B cell (primary cell): ENCODE results near the gene THAP11. TPM values are rescaled to one million over a fixed set of nuclear protein-coding genes. Genes with fewer than 3 reads are reported as not detected.

Experiments
- ATAC-seq: fragments of 200-7000 bp; cut with Tn5 transposase; one replicate; pipeline ENCODE4 v1.10.0; 2021; ENCODE audit warnings: low read depth, mild to moderate bottlenecking, moderate number of reproducible peaks, moderate library complexity
- CTCF ChIA-PET: fragments of 350-600 bp; sonication (Branson Sonifier 250); formaldehyde crosslinking; loops from one replicate; lab custom pipeline; 2021; ENCODE audit warnings: antibody characterized with exemption, inconsistent platforms; lab: Charles Lee
- POLR2A ChIA-PET: fragments of 350-600 bp; sonication (Branson Sonifier 250); formaldehyde crosslinking; loops from one replicate; lab custom pipeline; 2021; ENCODE audit warnings: antibody characterized with exemption; lab: Charles Lee
- DNase-seq: peaks from one replicate; pipeline ENCODE4 v3.0.0; 2013
- H2AFZ ChIP-seq: 2 replicates; pipeline ENCODE4 v1.6.1; 2012; ENCODE audit warnings: mild to moderate bottlenecking, low read depth, low read length; ENCODE audit not compliant: insufficient read depth, poor library complexity, severe bottlenecking
- H3K27ac ChIP-seq, 2 donors: 1 replicate in 1 of 2; 2 replicates in 1 of 2; pipeline ENCODE4 v1.5.1; 2012 to 2013; ENCODE audit warnings: low read length in 2 of 2, mild to moderate bottlenecking in 2 of 2, moderate library complexity in 1 of 2
- H3K27me3 ChIP-seq, 4 experiments: fragments of 200-600 bp in 1 of 4; sonication (generic) in 1 of 4; replicated peaks in 1 of 4; 1 replicate in 2 of 4; 2 replicates in 2 of 4; pipeline versions ENCODE4 v1.6.1 to v1.7.0; 2013 to 2016; ENCODE audit warnings: low read length in 3 of 4, mild to moderate bottlenecking in 2 of 4, mixed read lengths in 1 of 4, moderate library complexity in 1 of 4; ENCODE audit not compliant: insufficient read depth in 4 of 4, control insufficient read depth in 3 of 4; ENCODE audit errors: control extremely low read depth in 1 of 4
- H3K36me3 ChIP-seq, 2 experiments: replicated peaks in 1 of 2; 1 replicate in 1 of 2; 2 replicates in 1 of 2; pipeline versions ENCODE4 v1.6.1 to v1.7.1; 2013; ENCODE audit warnings: low read length in 1 of 2; ENCODE audit not compliant: insufficient read depth in 2 of 2, control insufficient read depth in 1 of 2; ENCODE audit errors: control extremely low read depth in 1 of 2, extremely low read depth in 1 of 2
- H3K4me1 ChIP-seq, 2 donors: fragments of 200-600 bp in 1 of 2; sonication (generic) in 1 of 2; 1 replicate in 1 of 2; 2 replicates in 1 of 2; pipeline versions ENCODE4 v1.5.1 to v1.6.1; 2013 to 2017; ENCODE audit warnings: low read length in 2 of 2; ENCODE audit not compliant: control insufficient read depth in 2 of 2, insufficient read depth in 2 of 2
- H3K4me2 ChIP-seq: replicated peaks from 2 replicates; pipeline ENCODE3; 2012; ENCODE audit warnings: mild to moderate bottlenecking, low read depth, low read length; ENCODE audit not compliant: poor library complexity, severe bottlenecking
- H3K4me3 ChIP-seq, 5 experiments: fragments of 200-600 bp in 1 of 5; sonication (generic) in 1 of 5; 1 replicate in 3 of 5; 2 replicates in 2 of 5; pipeline versions ENCODE4 v1.5.1 to v1.7.0; 2011 to 2016; ENCODE audit warnings: low read length in 4 of 5, mild to moderate bottlenecking in 4 of 5, low read depth in 2 of 5, control low read depth in 1 of 5, moderate library complexity in 1 of 5; ENCODE audit not compliant: insufficient read depth in 1 of 5; ENCODE audit errors: control extremely low read depth in 1 of 5, extremely low read depth in 1 of 5
- H3K79me2 ChIP-seq: fragments of 200-600 bp; sonication (generic); one replicate; pipeline ENCODE4 v1.6.0; 2016; ENCODE audit warnings: low read length; ENCODE audit not compliant: control insufficient read depth, insufficient read depth
- H3K9ac ChIP-seq: fragments of 200-600 bp; sonication (generic); 2 replicates; pipeline ENCODE4 v1.6.1; 2017; ENCODE audit warnings: mild to moderate bottlenecking, low read length, moderate library complexity
- H3K9me3 ChIP-seq, 3 donors: one replicate each; pipeline versions ENCODE4 v1.6.1 to v1.7.1; 2013; ENCODE audit warnings: low read length in 2 of 3; ENCODE audit not compliant: control insufficient read depth in 2 of 3, insufficient read depth in 1 of 3; ENCODE audit errors: control extremely low read depth in 1 of 3
- H4K20me1 ChIP-seq: 2 replicates; pipeline ENCODE4 v1.6.0; 2012; ENCODE audit warnings: mild to moderate bottlenecking, low read length; ENCODE audit not compliant: insufficient read depth, control insufficient read depth, poor library complexity, severe bottlenecking
- H3K27ac Mint-ChIP-seq: one replicate; pipeline ENCODE4 v1.8.0; 2021; ENCODE audit warnings: mixed read lengths
- H3K27me3 Mint-ChIP-seq: one replicate; pipeline ENCODE4 v1.8.0; 2021; ENCODE audit warnings: mixed read lengths
- H3K4me1 Mint-ChIP-seq: one replicate; pipeline ENCODE4 v1.8.0; 2021; ENCODE audit warnings: mixed read lengths
- H3K4me3 Mint-ChIP-seq: one replicate; pipeline ENCODE4 v1.8.0; 2021; ENCODE audit warnings: mixed read lengths
- H3K9me3 Mint-ChIP-seq: one replicate; pipeline ENCODE4 v1.8.0; 2022; ENCODE audit warnings: mixed read lengths; ENCODE audit not compliant: insufficient read depth
- EZH2 ChIP-seq: IDR thresholded peaks from 2 replicates; pipeline ENCODE4 v1.6.1; 2012; ENCODE audit warnings: borderline replicate concordance, low read depth, mild to moderate bottlenecking, moderate library complexity, low read length; ENCODE audit not compliant: insufficient read depth, poor library complexity, severe bottlenecking
- WGBS: methylation state at CpG from one replicate; pipeline ENCODE4 v1.1.5; 2013; ENCODE audit warnings: missing lambda C conversion rate; ENCODE audit not compliant: insufficient coverage; 5-methylcytosine and 5-hydroxymethylcytosine counted together
- intact Hi-C: fragments of 100-400 bp; cut with micrococcal nuclease; formaldehyde crosslinking; loops from one replicate; pipeline ENCODE4 v1.10.0; 2022
- polyA plus RNA-seq: library from polyadenylated mRNA; depleted of rRNA; stranded (reverse); fragments of >200 nt; gene quantifications from 2 replicates; pipeline ENCODE4 v1.2.3, GENCODE V29; 2012
- total RNA-seq, 2 donors: library from RNA; stranded (reverse); fragments of 120-200 nt in 1 of 2; gene quantifications; 1 replicate in 1 of 2; 2 replicates in 1 of 2; pipeline versions ENCODE4 v1.2.3 to v1.2.4, GENCODE V29; 2013 to 2022
- TF ChIP-seq, protein P1 (sequence below): fragments of 200-600 bp; IDR thresholded peaks from one replicate; pipeline ENCODE4 v1.8.0; 2022; ENCODE audit warnings: antibody characterized with exemption, mild to moderate bottlenecking

THAP11 gene
- total and polyA plus RNA-seq, 2 donors (not counting 1 experiment from before 2014, with no cell fraction given): 24.4 to 42.7 TPM

DNA sequence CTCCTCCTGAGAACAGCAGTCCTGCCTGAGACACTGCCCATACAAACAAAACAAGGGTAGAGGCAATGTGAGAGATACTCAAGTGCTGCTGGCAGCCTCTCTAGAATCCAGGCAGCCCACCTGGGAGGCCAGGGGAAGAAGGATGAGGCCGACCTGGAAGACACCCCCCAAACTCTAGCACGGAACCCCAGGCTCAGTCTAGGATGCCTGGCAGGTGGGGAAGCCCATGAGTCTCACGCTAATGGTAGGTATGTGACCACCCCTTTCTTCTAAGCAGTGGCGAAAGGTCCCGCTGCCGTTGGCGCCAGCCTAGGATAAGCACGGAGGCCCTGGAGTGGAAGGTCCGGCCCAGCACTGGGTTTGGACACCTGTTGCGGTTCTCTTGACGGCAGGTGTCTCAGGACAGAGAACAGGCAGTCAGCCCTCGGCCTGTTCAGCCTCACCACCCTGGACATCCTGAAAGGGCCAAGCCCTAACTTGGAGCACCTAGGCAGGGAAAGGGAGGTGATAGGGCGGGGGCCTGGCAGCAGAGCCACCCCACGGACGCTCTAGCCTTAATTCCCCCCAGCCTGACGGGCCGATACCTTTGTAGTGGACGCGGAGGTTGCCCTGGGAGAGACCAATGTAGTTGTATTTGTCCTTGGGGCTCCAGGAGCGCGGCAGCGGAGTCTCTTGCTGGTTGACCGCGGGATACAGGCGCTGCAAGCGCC, 36.2 kb upstream of the THAP11 start:
- peaks cover 15% of the 10 kb centered on the region for H4K20me1 ChIP-seq

More for the DNA sequence above, 36.2 kb upstream of the THAP11 start:
- CTCF ChIA-PET: interaction anchor here (1.0 to 2.7 kb wide), 7 partner anchors 9 to 259 kb away, joined by 3 to 48 read pairs (median 5); partner anchors contain the start of gene GFOD2
- H3K9me3 ChIP-seq: peaks cover 0 to 2% (median 0%) of the 10 kb centered on the region in 3 donors
- H3K27me3 ChIP-seq: no peaks in the 10 kb centered on the region
- WGBS: under 1% methylated on average over 26 of the region's 26 CpGs
- intact Hi-C loops: loop anchor here (1.0 to 10.0 kb wide), 13 partner anchors 10 to 431 kb away; partner anchors contain the start of genes AGRP, ATP6V0D1, C16orf86 and CTCF
- peak overlapping the region; percentile 97 for H3K4me3 Mint-ChIP-seq
- ATAC-seq (no peak), DNase-seq (no peak)
- TF ChIP-seq, protein P1, sequence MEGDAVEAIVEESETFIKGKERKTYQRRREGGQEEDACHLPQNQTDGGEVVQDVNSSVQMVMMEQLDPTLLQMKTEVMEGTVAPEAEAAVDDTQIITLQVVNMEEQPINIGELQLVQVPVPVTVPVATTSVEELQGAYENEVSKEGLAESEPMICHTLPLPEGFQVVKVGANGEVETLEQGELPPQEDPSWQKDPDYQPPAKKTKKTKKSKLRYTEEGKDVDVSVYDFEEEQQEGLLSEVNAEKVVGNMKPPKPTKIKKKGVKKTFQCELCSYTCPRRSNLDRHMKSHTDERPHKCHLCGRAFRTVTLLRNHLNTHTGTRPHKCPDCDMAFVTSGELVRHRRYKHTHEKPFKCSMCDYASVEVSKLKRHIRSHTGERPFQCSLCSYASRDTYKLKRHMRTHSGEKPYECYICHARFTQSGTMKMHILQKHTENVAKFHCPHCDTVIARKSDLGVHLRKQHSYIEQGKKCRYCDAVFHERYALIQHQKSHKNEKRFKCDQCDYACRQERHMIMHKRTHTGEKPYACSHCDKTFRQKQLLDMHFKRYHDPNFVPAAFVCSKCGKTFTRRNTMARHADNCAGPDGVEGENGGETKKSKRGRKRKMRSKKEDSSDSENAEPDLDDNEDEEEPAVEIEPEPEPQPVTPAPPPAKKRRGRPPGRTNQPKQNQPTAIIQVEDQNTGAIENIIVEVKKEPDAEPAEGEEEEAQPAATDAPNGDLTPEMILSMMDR: no peak
- TF ChIP-seq EZH2: no peak
- peak overlapping the region; percentile 84 for H3K27ac Mint-ChIP-seq
- H3K4me3 ChIP-seq: peak overlapping the region; percentile 56 to 99 (median 92)
- peaks cover 4 to 8% of the 10 kb centered on the region in 2 experiments for H3K36me3 ChIP-seq
- peak overlapping the region; percentile 86 for H3K9ac ChIP-seq
- H3K4me1 Mint-ChIP-seq: peaks cover 52% of the 10 kb centered on the region
- peak overlapping the region; percentile 90 for H2AFZ ChIP-seq
- no peaks in the 10 kb centered on the region for H3K27me3 Mint-ChIP-seq
- peaks cover 59% of the 10 kb centered on the region for H3K79me2 ChIP-seq
- peak overlapping the region; percentile 92 for H3K4me2 ChIP-seq
- H3K9me3 Mint-ChIP-seq: no peaks in the 10 kb centered on the region
- peaks cover 47 to 58% of the 10 kb centered on the region in 2 donors for H3K4me1 ChIP-seq
- POLR2A ChIA-PET: interaction anchor here (0.5 to 1.5 kb wide), 8 partner anchors 11 to 285 kb away, joined by 3 to 11 read pairs (median 4); partner anchors contain the start of gene NUTF2
- H3K27ac ChIP-seq: peak overlapping the region; percentile 78 to 80
